H9 (cell line): ENCODE data around the gene OVAAL. TPM values are rescaled to one million over a fixed set of nuclear protein-coding genes. Genes with fewer than 3 reads are reported as not detected.
"Not testable (repeated sequence)": the region's sequence is repeated elsewhere in the genome, so short reads cannot be mapped to it uniquely, and the experiment has no call there.

ENCODE experiments used
- DNase-seq: peaks from one replicate; pipeline ENCODE4 v3.0.0-alpha.2; 2017
- H2AFZ ChIP-seq: one replicate; pipeline ENCODE4 v1.6.1; 2013; ENCODE audit warnings: mild to moderate bottlenecking, low read length, control low read depth, moderate library complexity
- H2AK5ac ChIP-seq: 2 replicates; pipeline ENCODE4 v1.6.1; 2013; ENCODE audit warnings: low read length, control low read depth, mixed read lengths; ENCODE audit not compliant: insufficient read length
- H2BK120ac ChIP-seq: one replicate; pipeline ENCODE4 v1.6.1; 2013; ENCODE audit warnings: low read depth, mild to moderate bottlenecking, low read length, control low read depth, inconsistent platforms; ENCODE audit not compliant: poor library complexity, severe bottlenecking
- H2BK12ac ChIP-seq: 2 replicates; pipeline ENCODE4 v1.6.1; 2013; ENCODE audit warnings: low read length, control low read depth, mixed read lengths, low read depth; ENCODE audit not compliant: insufficient read length
- H2BK15ac ChIP-seq: 2 replicates; pipeline ENCODE4 v1.6.1; 2013; ENCODE audit warnings: low read depth, low read length, control low read depth
- H2BK20ac ChIP-seq: one replicate; pipeline ENCODE4 v1.6.1; 2013; ENCODE audit warnings: low read depth, mild to moderate bottlenecking, low read length, control low read depth, inconsistent platforms; ENCODE audit not compliant: poor library complexity, severe bottlenecking
- H2BK5ac ChIP-seq: 2 replicates; pipeline ENCODE4 v1.6.1; 2013; ENCODE audit warnings: low read length, control low read depth, mixed read lengths; ENCODE audit not compliant: insufficient read length
- H3K14ac ChIP-seq: 2 replicates; pipeline ENCODE4 v1.6.1; 2013; ENCODE audit warnings: low read length, control low read depth; ENCODE audit not compliant: insufficient read depth
- H3K18ac ChIP-seq: 2 replicates; pipeline ENCODE4 v1.6.1; 2013; ENCODE audit warnings: low read depth, mild to moderate bottlenecking, mixed read lengths, low read length, control low read depth; ENCODE audit not compliant: insufficient read length
- H3K23ac ChIP-seq: 2 replicates; pipeline ENCODE4 v1.6.1; 2013; ENCODE audit warnings: low read length, control low read depth, mixed read lengths, low read depth; ENCODE audit not compliant: insufficient read length
- H3K23me2 ChIP-seq: 2 replicates; pipeline ENCODE4 v1.6.1; 2013; ENCODE audit warnings: low read depth, mild to moderate bottlenecking, mixed read lengths, low read length, control low read depth; ENCODE audit not compliant: insufficient read length, poor library complexity, severe bottlenecking
- H3K27ac ChIP-seq: 2 replicates; pipeline ENCODE4 v1.5.1; 2013; ENCODE audit warnings: low read length, control low read depth, mixed read lengths, low read depth; ENCODE audit not compliant: insufficient read length
- H3K27me3 ChIP-seq: 2 replicates; pipeline ENCODE4 v1.6.1; 2013; ENCODE audit warnings: low read length, control low read depth, inconsistent platforms; ENCODE audit not compliant: insufficient read depth
- H3K4ac ChIP-seq: 2 replicates; pipeline ENCODE4 v1.6.1; 2013; ENCODE audit warnings: low read depth, mild to moderate bottlenecking, control low read depth, inconsistent platforms, low read length, moderate library complexity
- H3K4me1 ChIP-seq: 2 replicates; pipeline ENCODE4 v1.6.1; 2013; ENCODE audit warnings: low read length, control low read depth, inconsistent platforms; ENCODE audit not compliant: insufficient read depth
- H3K4me2 ChIP-seq: 2 replicates; pipeline ENCODE4 v1.6.1; 2013; ENCODE audit warnings: low read length, control low read depth, mixed read lengths; ENCODE audit not compliant: insufficient read length, insufficient read depth
- H3K56ac ChIP-seq: 2 replicates; pipeline ENCODE4 v1.6.1; 2013; ENCODE audit warnings: low read depth, mild to moderate bottlenecking, mixed read lengths, low read length, control low read depth; ENCODE audit not compliant: insufficient read length
- H3K79me1 ChIP-seq: 2 replicates; pipeline ENCODE4 v1.6.1; 2013; ENCODE audit warnings: low read depth, mild to moderate bottlenecking, moderate library complexity, low read length, control low read depth, inconsistent platforms; ENCODE audit not compliant: insufficient read depth, poor library complexity, severe bottlenecking
- H3K79me2 ChIP-seq: 2 replicates; pipeline ENCODE4 v1.6.1; 2013; ENCODE audit warnings: low read length, control low read depth, inconsistent platforms; ENCODE audit not compliant: insufficient read depth
- H3K9ac ChIP-seq: 2 replicates; pipeline ENCODE4 v1.6.1; 2013; ENCODE audit warnings: low read length, control low read depth, mixed read lengths; ENCODE audit not compliant: insufficient read length; ENCODE audit errors: extremely low read depth
- H3K9me3 ChIP-seq: one replicate; pipeline ENCODE4 v1.6.1; 2013; ENCODE audit warnings: low read depth, low read length, inconsistent platforms; ENCODE audit not compliant: control insufficient read depth
- H3T11ph ChIP-seq: one replicate; pipeline ENCODE4 v1.6.1; 2013; ENCODE audit warnings: mild to moderate bottlenecking, low read length, control low read depth, inconsistent platforms
- H4K20me1 ChIP-seq: one replicate; pipeline ENCODE4 v1.6.1; 2013; ENCODE audit not compliant: control insufficient read depth, insufficient read length, insufficient read depth
- H4K5ac ChIP-seq: 2 replicates; pipeline ENCODE4 v1.6.1; 2013; ENCODE audit warnings: low read depth, mild to moderate bottlenecking, mixed read lengths, low read length, control low read depth; ENCODE audit not compliant: insufficient read length
- H4K8ac ChIP-seq: replicated peaks from 2 replicates; pipeline ENCODE4 v1.6.1; 2013; ENCODE audit warnings: low read length, control low read depth, mixed read lengths, low read depth; ENCODE audit not compliant: insufficient read length
- H4K91ac ChIP-seq: 2 replicates; pipeline ENCODE4 v1.6.1; 2013; ENCODE audit warnings: low read depth, mild to moderate bottlenecking, moderate library complexity, mixed read lengths, low read length, control low read depth; ENCODE audit not compliant: insufficient read length
- H3K27ac Mint-ChIP-seq, 3 experiments: 2 replicates in 2 of 3; 3 replicates in 1 of 3; pipeline ENCODE4 v1.8.0; 2020 to 2021; ENCODE audit warnings: mixed read lengths in 3 of 3, mild to moderate bottlenecking in 1 of 3, moderate library complexity in 1 of 3
- H3K27me3 Mint-ChIP-seq: 2 replicates; pipeline ENCODE4 v1.8.0; 2021; ENCODE audit warnings: low read depth, mild to moderate bottlenecking, moderate library complexity, mixed read lengths
- H3K36me3 Mint-ChIP-seq, 3 experiments: 2 replicates in 2 of 3; 3 replicates in 1 of 3; pipeline ENCODE4 v1.8.0; 2020 to 2021; ENCODE audit warnings: low read depth in 3 of 3, mixed read lengths in 3 of 3; ENCODE audit not compliant: insufficient read depth in 1 of 3
- H3K4me1 Mint-ChIP-seq, 2 experiments: 2 replicates each; pipeline ENCODE4 v1.8.0; 2020; ENCODE audit warnings: mixed read lengths in 2 of 2
- H3K4me3 Mint-ChIP-seq, 2 experiments: 2 replicates in 1 of 2; 3 replicates in 1 of 2; pipeline ENCODE4 v1.8.0; 2020 to 2021; ENCODE audit warnings: mild to moderate bottlenecking in 2 of 2, mixed read lengths in 2 of 2, moderate library complexity in 1 of 2
- H3K9me3 Mint-ChIP-seq, 2 experiments: 2 replicates in 1 of 2; 3 replicates in 1 of 2; pipeline ENCODE4 v1.8.0; 2020; ENCODE audit warnings: mild to moderate bottlenecking in 2 of 2, mixed read lengths in 2 of 2, moderate library complexity in 1 of 2
- CTCF ChIP-seq: fragments of 200-600 bp; sonication (generic); conservative IDR thresholded peaks from 3 replicates; pipeline ENCODE4 v1.8.0; 2021; ENCODE audit warnings: antibody characterized with exemption, mild to moderate bottlenecking
- WGBS: extraction: QIAGEN DNeasy Blood & Tissue Kit; methylation state at CpG from one replicate; pipeline ENCODE4 v1.1.7; 2013; ENCODE audit warnings: missing lambda C conversion rate, low lambda C conversion rate, mixed read lengths; ENCODE audit not compliant: insufficient read length; ENCODE audit errors: extremely low coverage; 5-methylcytosine and 5-hydroxymethylcytosine counted together
- total RNA-seq: library from RNA; stranded (reverse); gene quantifications from 2 replicates; pipeline ENCODE4 v1.2.1, GENCODE V29; 2021

The OVAAL gene
- total RNA-seq, 1 experiment from 2014 or later = not detected

- no peaks in the 10 kb centered on the region for H3K9me3 ChIP-seq
- H3K14ac ChIP-seq = no peak overlapping the region
- no peak overlapping the region for H2BK5ac ChIP-seq
- no peaks in the 10 kb centered on the region; the same call in 1 of the 2 replicates for H3K27me3 Mint-ChIP-seq
- no peak overlapping the region for H2BK12ac ChIP-seq
- H3K9me3 Mint-ChIP-seq = no peaks in the 10 kb centered on the region
- no peaks in the 10 kb centered on the region; the same call in 1 of the 2 replicates for H3K4me1 ChIP-seq
- no peak overlapping the region for H4K5ac ChIP-seq
- H3K4me1 Mint-ChIP-seq = peaks cover 2 to 5% of the 10 kb centered on the region in 2 experiments; a peak in 3 of 4 replicates
- no peak overlapping the region for H2AFZ ChIP-seq
- H3K27ac Mint-ChIP-seq = no peak overlapping the region
- TF ChIP-seq CTCF = no peak
- H2AK5ac ChIP-seq = no peak overlapping the region
- H3K27ac ChIP-seq = no peak overlapping the region
- no peaks in the 10 kb centered on the region for H3K79me2 ChIP-seq
- no peak overlapping the region for H3K4me3 Mint-ChIP-seq
- no peaks in the 10 kb centered on the region for H3K36me3 Mint-ChIP-seq
- H3T11ph ChIP-seq = no peak overlapping the region
- no peak overlapping the region for H4K91ac ChIP-seq
- H3K4ac ChIP-seq = no peak overlapping the region
- no peak for DNase-seq
- WGBS = no CpG with 5 or more reads among the region's 7 CpGs
- H3K79me1 ChIP-seq = no peaks in the 10 kb centered on the region
- H3K18ac ChIP-seq = no peak overlapping the region
- H4K8ac ChIP-seq = no peak overlapping the region
- H3K4me2 ChIP-seq = no peak overlapping the region
- no peak overlapping the region for H2BK120ac ChIP-seq
- H3K23me2 ChIP-seq = no peaks in the 10 kb centered on the region
- no peaks in the 10 kb centered on the region for H4K20me1 ChIP-seq
- no peak overlapping the region for H3K9ac ChIP-seq
- H3K56ac ChIP-seq = no peak overlapping the region
- no peaks in the 10 kb centered on the region for H3K27me3 ChIP-seq
- H3K23ac ChIP-seq = no peak overlapping the region
- H2BK20ac ChIP-seq = no peak overlapping the region
- no peak overlapping the region for H2BK15ac ChIP-seq
These were observed 10.0 kb upstream of the OVAAL start for GRCh38 chr1:180548686-180549317.

DNA sequence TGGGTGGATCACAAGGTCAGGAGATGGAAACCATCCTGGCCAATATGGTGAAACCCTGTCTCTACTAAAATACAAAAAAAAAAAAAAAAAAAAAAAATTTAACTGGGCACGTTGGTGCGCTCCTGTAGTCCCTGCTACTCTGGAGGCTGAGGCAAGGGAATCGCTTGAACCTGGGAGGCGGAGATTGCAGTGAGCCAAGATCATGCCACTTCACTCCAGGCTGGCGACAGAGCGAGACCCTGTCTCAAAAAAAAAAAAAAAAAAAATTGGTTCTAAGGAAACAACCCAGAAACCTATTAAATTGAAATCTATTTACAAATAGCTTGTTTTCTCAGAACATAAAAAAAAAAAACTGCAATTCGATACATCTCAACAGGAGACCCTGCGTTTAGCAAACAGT, 9.0 kb upstream of the OVAAL start:
- not testable (repeated sequence) for H3K9me3 Mint-ChIP-seq, H4K8ac ChIP-seq, H3K9ac ChIP-seq, H3K79me2 ChIP-seq, H3K18ac ChIP-seq, H3K4me1 Mint-ChIP-seq, H2BK15ac ChIP-seq, H2AFZ ChIP-seq, H2BK20ac ChIP-seq, H3K4me3 Mint-ChIP-seq, H2BK12ac ChIP-seq, H3K23me2 ChIP-seq, H3K4me2 ChIP-seq, H4K5ac ChIP-seq, DNase-seq, H3K56ac ChIP-seq, H2BK120ac ChIP-seq, H2BK5ac ChIP-seq, H3K14ac ChIP-seq, H3K79me1 ChIP-seq, H3K27ac ChIP-seq, H3K4ac ChIP-seq, H4K20me1 ChIP-seq, H3K27ac Mint-ChIP-seq, H4K91ac ChIP-seq, H2AK5ac ChIP-seq, H3K27me3 Mint-ChIP-seq, H3K23ac ChIP-seq, H3K4me1 ChIP-seq, H3T11ph ChIP-seq, H3K9me3 ChIP-seq, H3K27me3 ChIP-seq, H3K36me3 Mint-ChIP-seq
- no CpG with 5 or more reads among the region's 8 CpGs for WGBS
